ENCODE results near the gene SLC6A1.

SLC6A1 gene

DNA sequence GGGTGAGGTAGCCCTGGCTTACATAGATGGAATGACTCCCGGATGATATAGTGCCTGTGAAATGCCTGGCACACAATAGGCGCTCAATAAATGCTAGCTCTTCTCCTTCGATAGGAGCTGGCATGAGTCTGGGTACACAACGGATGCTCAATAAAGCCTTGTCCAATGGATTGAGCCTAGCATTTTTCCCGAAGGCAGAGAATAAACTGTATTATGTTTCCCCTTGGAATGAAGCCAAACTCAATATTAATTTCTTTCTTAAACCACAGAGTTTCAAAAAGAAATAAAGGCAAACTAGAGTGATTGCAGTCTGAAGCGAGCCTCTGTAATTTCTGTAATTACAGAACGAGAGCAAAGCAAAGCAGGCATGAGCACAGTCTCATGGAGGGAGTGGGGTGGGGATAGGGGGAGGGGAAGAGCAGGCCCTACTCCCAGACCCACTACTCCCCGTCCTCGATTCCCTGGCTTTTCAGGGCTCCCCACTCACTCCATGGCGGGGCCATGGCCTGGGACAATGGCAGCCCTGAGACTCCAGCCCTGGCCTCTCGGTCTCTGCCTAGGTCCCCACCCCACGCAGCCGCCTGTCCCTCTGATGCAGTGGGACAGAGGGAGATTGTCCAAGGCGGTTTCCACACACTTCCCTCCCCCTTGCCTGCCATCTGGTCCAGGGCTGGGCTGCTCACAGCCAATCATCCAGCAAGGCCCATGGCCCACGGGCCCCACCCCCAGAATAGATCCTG lies 18.0 kb downstream of the SLC6A1 start:
- H3K4me1 Mint-ChIP-seq (ENCODE audit: low read depth): no peaks in the 10 kb centered on the region
- H3K4me3 Mint-ChIP-seq: no peak overlapping the region
- no peak overlapping the region for H3K27ac Mint-ChIP-seq
- DNase-seq: no peak
- no peaks in the 10 kb centered on the region for H3K36me3 Mint-ChIP-seq (ENCODE audit: low read depth)
- H3K9me3 Mint-ChIP-seq: no peaks in the 10 kb centered on the region
- peaks cover 12% of the 10 kb centered on the region for H3K27me3 Mint-ChIP-seq

DNA sequence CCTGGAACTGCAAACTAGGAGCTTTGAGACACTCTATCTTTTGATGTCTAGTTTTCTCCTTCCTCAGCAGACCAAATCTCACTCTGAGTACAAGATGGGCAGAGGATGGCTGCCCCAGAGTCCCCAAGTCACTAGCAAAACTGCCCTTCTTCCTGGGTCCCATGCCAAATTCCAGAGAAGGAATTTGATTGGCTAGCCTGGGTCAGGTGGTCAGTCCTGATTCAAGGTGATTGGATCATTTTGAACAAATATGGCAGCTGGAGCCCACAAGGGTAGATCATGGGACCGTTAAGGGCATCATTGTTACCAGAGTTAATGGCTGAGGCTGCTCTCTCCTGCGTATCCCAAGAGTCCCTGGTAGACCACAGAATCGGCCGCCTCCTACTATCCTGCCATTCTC lies 21.7 kb downstream of the SLC6A1 start:
- Mint-ChIP-seq H3K4me1 (ENCODE audit: low read depth) (no peaks in the 10 kb centered on the region), H3K27ac (no peak overlapping the region), H3K9me3 (no peaks in the 10 kb centered on the region), H3K36me3 (ENCODE audit: low read depth) (no peaks in the 10 kb centered on the region), H3K27me3 (peaks cover 16% of the 10 kb centered on the region), H3K4me3 (no peak overlapping the region)
- DNase-seq: no peak

DNA sequence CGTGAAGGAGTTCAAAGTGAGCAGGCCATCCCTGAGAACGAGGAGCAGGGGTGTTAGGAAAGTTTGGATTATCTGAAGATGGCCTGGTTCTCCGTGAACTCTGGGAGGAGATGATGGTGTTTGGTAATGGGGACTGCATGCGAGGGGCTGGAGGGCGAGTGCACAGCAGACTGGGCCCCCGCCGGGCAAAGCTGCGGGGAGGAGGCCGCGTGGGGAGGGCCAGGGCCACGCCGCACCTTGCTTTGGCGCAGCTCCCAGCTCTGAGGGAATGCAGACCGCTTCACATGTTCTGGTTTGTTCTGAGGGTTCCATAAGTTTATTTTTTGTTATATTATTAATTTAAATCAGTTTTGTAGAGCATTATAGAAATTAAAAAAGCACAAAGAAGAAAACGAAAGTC lies 22.2 kb downstream of the SLC6A1 start:
- H3K4me1 Mint-ChIP-seq (ENCODE audit: low read depth): no peaks in the 10 kb centered on the region
- no peaks in the 10 kb centered on the region for H3K36me3 Mint-ChIP-seq (ENCODE audit: low read depth)
- no peak overlapping the region for H3K4me3 Mint-ChIP-seq
- no peak for DNase-seq
- peaks cover 16% of the 10 kb centered on the region for H3K27me3 Mint-ChIP-seq
- no peak overlapping the region for H3K27ac Mint-ChIP-seq
- no peaks in the 10 kb centered on the region for H3K9me3 Mint-ChIP-seq

DNA sequence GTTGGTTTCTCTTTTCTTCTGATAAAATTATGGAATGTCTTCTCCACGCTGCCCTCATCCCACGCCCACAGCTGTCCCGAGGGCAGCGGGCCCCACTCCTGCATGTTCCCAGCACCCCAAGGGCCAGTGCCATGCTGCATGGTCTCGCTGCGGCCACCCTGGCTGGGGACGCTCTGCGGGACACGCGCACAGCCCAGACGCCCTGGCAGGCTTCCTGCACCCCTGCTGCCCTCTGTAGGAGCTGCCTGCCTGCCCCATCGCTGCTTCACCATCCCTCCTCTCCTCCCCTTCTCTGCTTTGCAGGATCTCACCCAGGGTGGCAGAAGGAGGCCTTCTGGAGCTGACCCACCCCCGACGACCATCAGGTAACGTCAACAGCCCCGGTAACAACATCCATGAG lies 22.8 kb downstream of the SLC6A1 start:
- Mint-ChIP-seq H3K27me3 (peaks cover 16% of the 10 kb centered on the region), H3K4me1 (ENCODE audit: low read depth) (no peaks in the 10 kb centered on the region), H3K4me3 (no peak overlapping the region), H3K9me3 (no peaks in the 10 kb centered on the region), H3K27ac (no peak overlapping the region), H3K36me3 (ENCODE audit: low read depth) (no peaks in the 10 kb centered on the region)
- no peak for DNase-seq

DNA sequence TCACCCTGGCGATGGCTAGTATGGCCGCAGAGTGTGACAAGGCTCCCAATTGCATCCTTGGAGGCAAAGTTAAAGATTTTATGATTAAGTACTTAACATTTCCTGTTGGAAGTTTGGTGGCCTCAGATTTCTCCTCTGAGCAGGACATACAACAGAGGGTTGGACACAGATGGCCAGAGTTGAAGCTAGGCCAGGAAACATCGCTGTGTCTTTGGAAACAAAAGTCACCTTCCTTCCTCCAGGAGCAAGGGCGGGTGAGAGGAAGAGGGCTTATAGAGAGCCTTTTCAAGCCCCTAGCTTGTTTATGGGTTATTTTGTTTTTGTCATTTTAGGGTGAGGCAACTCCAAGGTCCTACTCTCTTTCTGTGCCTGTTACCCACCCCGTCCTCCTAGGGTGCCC lies 24.2 kb downstream of the SLC6A1 start:
- Mint-ChIP-seq H3K36me3 (ENCODE audit: low read depth) (no peaks in the 10 kb centered on the region), H3K27me3 (peaks cover 19% of the 10 kb centered on the region), H3K4me1 (ENCODE audit: low read depth) (no peaks in the 10 kb centered on the region), H3K27ac (no peak overlapping the region), H3K4me3 (no peak overlapping the region), H3K9me3 (no peaks in the 10 kb centered on the region)
- DNase-seq: no peak

DNA sequence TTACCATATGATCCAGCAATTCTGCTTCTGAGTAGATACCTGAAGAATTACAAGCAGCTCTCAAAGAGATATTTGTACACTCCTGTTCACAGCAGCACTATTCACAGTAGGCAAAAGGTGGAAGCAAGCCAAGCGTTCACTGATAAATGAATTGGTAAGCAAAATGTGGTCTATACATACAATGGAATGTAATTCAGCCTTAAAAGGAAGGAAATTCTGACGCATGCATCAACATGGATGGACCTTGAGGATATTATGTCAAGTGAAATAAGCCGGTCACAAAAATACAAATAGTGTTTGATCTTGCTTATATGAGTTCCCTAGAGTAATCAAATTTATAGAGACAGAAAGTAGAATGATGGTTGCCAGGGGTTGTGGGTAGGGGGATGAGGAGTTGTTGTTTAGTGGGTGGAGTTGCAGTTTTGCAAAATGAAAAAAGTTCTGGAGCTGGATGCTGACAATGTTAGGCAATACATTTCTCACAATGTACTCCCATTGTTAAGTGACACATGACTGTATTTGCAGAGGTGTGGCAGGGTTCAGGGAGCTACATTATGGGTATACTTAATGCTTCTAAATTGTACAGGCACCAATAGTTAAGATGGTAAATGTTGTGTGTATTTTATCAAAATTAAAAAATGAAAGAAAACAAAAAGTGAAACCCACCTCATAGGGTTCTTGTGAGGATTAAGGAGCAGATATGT lies 26.7 kb downstream of the SLC6A1 start:
- no peaks in the 10 kb centered on the region for H3K4me1 Mint-ChIP-seq (ENCODE audit: low read depth)
- H3K36me3 Mint-ChIP-seq (ENCODE audit: low read depth): no peaks in the 10 kb centered on the region
- H3K27me3 Mint-ChIP-seq: peaks cover 13% of the 10 kb centered on the region
- no peak overlapping the region for H3K4me3 Mint-ChIP-seq
- DNase-seq: no peak
- no peaks in the 10 kb centered on the region for H3K9me3 Mint-ChIP-seq
- H3K27ac Mint-ChIP-seq: no peak overlapping the region

DNA sequence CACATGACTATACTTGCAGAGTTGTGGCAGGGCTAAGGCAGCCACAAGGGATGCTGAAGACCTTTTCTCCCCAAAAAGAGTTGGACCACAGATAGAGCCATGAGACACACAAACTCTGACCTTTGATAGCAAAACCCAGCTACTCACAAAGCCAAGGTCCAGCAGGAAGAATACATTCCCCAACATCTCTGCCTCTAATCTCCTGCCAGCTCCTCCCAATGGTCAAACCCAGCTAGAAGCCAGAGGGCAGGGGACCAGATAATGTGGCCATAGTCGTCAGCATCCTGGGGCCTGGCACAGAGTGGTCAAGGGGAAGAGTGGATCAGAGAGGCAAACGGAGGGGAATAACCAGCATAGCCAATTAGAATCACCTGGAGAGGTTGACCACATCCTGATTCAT lies 28.2 kb downstream of the SLC6A1 start:
- Mint-ChIP-seq H3K27me3 (peaks cover 12% of the 10 kb centered on the region), H3K9me3 (no peaks in the 10 kb centered on the region), H3K36me3 (ENCODE audit: low read depth) (no peaks in the 10 kb centered on the region), H3K4me1 (ENCODE audit: low read depth) (no peaks in the 10 kb centered on the region), H3K4me3 (no peak overlapping the region), H3K27ac (no peak overlapping the region)
- no peak for DNase-seq

DNA sequence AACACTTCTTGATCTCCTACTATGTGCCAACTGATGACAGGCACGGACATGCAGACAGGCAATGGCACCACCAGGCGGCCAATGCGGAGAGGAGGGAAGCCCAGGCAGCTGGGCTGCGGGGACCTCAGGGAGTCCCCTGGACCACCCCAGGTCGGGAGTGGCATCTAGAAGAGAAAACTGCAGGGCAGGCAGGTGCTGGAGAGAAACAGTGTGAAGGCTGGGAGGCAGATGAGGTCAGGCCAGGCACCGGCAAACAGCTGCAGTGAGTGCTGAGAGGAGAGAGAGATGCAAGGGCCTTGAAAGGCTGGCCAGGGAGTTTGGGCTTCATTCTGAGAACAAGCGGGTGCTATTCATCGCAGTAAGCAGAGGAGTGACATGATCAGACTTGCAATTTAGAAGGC lies 29.1 kb downstream of the SLC6A1 start:
- Mint-ChIP-seq H3K9me3 (peaks cover under 1% of the 10 kb centered on the region), H3K4me3 (no peak overlapping the region), H3K4me1 (ENCODE audit: low read depth) (no peaks in the 10 kb centered on the region), H3K36me3 (ENCODE audit: low read depth) (no peaks in the 10 kb centered on the region), H3K27me3 (peaks cover 15% of the 10 kb centered on the region), H3K27ac (no peak overlapping the region)
- no peak for DNase-seq

DNA sequence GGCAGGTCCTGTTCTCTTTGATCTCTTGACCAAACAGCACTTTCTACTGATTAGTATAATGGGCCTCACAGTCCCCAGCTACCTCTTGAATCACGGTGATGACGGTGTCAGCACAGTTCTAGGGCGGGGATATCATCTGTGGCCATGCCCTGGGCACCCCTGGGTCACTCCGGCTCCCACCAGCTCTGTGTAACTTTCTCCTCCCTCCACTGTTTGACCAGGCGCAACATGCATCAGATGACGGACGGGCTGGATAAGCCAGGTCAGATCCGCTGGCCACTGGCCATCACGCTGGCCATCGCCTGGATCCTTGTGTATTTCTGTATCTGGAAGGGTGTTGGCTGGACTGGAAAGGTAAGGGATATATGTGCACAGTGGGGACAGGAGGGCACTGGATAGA lies 29.6 kb downstream of the SLC6A1 start:
- no peak for DNase-seq
- H3K36me3 Mint-ChIP-seq (ENCODE audit: low read depth): no peaks in the 10 kb centered on the region
- H3K9me3 Mint-ChIP-seq: peaks cover 4% of the 10 kb centered on the region
- H3K4me1 Mint-ChIP-seq (ENCODE audit: low read depth): no peaks in the 10 kb centered on the region
- H3K27me3 Mint-ChIP-seq: peaks cover 15% of the 10 kb centered on the region
- H3K4me3 Mint-ChIP-seq: no peak overlapping the region
- H3K27ac Mint-ChIP-seq: no peak overlapping the region

DNA sequence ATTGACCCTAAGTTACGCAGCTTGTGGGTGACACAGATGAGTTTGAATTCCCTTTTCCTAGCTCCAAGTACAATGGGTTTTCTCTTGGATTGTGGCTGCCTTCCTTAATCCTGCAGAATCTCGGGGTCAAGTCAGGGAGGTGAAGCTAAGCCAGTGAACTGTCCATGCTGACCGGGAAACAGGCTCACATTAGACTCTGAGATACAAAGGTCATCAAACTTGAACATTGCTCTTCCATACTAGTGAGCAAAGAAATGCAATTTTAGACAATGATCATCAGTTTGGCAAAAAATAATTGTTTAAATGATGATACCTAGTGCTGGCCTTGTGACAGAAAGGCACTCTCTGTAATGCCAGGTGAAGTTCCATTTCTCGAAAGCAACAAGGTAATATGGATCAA lies 31.6 kb downstream of the SLC6A1 start:
- Mint-ChIP-seq H3K27ac (no peak overlapping the region), H3K4me1 (ENCODE audit: low read depth) (no peaks in the 10 kb centered on the region), H3K27me3 (peaks cover 19% of the 10 kb centered on the region), H3K4me3 (no peak overlapping the region), H3K9me3 (peaks cover 6% of the 10 kb centered on the region), H3K36me3 (ENCODE audit: low read depth) (no peaks in the 10 kb centered on the region)
- no peak for DNase-seq

DNA sequence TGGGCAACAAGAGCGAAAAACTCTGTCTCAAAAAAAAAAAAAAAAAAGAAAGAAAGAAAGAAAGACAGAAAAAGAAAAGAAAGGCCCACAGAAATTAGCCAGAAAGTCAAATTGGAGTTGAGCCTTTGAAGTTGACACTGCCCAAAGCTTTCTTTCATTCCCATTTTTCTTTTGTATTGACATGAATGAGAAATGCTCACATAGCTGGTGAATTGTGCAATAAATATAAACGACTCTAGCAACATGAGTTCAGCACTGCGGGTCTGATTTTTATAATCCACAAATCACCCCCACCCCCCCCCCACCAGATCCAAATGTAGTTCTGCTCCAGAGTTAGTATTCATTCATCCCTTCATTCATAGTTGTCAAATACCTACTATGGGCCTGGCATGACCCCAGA lies 37.4 kb downstream of the SLC6A1 start:
- Mint-ChIP-seq H3K36me3 (ENCODE audit: low read depth) (no peaks in the 10 kb centered on the region), H3K9me3 (peaks cover 6% of the 10 kb centered on the region), H3K4me3 (no peak overlapping the region), H3K27ac (no peak overlapping the region), H3K27me3 (peaks cover 23% of the 10 kb centered on the region), H3K4me1 (ENCODE audit: low read depth) (no peaks in the 10 kb centered on the region)
- no peak for DNase-seq

DNA sequence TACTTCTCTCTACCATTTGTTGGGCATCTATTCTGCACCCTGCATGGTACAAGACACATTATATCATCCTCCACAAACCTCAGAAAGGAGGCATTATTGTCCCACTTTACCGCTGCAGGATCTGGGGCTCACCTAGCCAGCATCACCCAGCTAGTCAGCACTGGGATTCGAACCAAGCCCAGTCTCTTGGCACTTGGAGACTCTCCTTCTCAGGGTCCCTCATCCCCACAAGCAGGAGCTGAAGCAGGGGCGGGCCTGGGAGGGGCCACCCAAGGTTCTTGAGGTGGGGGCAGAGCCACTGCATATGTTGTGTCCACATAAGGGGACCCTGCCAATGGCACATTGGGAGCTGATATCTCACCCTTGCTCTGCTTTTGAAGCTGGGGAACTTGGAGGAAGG lies 41.3 kb downstream of the SLC6A1 start:
- H3K27ac Mint-ChIP-seq: no peak overlapping the region
- no peaks in the 10 kb centered on the region for H3K9me3 Mint-ChIP-seq
- H3K36me3 Mint-ChIP-seq (ENCODE audit: low read depth): no peaks in the 10 kb centered on the region
- no peaks in the 10 kb centered on the region for H3K4me1 Mint-ChIP-seq (ENCODE audit: low read depth)
- H3K4me3 Mint-ChIP-seq: no peak overlapping the region
- H3K27me3 Mint-ChIP-seq: peaks cover 50% of the 10 kb centered on the region
- DNase-seq: no peak

DNA sequence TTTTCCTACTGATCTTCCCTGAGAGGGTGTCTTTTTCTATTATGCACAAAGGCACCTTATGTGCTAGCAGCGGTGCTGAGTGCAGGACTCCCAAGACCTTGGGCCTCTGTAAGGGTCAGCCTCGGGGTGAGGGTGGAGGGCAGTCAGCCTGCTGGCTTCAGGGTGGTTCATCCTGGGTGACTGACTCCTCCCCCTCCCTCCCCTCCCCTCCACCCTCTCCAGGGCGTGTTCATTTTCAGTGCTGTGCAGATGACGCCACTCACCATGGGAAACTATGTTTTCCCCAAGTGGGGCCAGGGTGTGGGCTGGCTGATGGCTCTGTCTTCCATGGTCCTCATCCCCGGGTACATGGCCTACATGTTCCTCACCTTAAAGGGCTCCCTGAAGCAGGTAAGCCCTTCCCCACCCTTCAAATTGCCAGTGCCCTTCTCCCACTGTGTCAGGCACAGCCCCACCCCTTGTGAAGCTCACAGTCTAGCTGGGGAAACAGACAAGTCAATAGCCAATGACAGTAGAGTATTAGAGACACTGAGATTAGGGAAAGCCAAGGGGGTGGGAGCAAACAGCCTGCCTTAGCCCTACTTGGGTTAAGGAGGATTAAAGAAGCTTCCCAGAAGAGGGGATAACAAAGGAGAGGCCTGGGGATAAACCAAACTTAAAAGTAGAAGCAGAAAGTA lies 41.9 kb downstream of the SLC6A1 start:
- no peaks in the 10 kb centered on the region for H3K36me3 Mint-ChIP-seq (ENCODE audit: low read depth)
- no peaks in the 10 kb centered on the region for H3K4me1 Mint-ChIP-seq (ENCODE audit: low read depth)
- no peak for DNase-seq
- no peak overlapping the region for H3K27ac Mint-ChIP-seq
- H3K9me3 Mint-ChIP-seq: no peaks in the 10 kb centered on the region
- H3K27me3 Mint-ChIP-seq: peaks cover 50% of the 10 kb centered on the region
- H3K4me3 Mint-ChIP-seq: no peak overlapping the region

DNA sequence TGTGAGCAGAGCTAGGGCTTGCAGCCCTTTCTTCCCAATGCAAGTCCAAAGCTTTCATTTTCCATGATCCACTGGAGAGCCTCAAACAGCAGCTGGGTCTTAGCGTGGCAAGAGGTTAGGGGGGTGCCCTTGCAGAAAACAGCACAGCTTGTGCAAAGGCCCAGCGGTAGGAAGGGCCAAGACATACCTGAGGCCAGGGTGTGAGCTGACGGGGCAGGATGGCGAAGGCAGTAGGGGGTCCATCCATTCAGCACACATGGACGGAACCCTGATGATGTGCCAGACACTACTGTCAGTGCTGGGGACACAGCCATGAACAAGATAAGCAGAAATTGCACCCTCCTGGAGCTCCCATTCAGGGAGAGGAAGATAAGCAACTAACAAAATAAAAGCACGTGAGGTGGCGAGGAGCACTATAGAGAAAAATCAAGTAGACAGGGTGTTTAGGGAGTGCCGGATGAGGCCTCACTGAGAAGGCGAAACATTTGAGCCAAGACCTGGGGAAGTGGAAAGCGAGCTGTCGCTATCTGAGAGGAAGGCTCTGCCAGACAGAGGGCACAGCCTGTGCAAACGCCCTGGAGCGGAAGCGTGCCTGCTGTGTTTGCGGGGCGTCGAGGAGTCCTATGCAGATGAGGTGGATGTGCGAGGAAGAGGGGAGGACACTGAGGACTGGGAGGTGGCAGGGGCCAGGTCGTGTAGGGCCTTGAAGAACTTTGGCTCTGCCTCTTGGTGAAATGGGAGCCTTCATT lies 43.4 kb downstream of the SLC6A1 start:
- H3K27ac Mint-ChIP-seq: no peak overlapping the region
- H3K4me3 Mint-ChIP-seq: no peak overlapping the region
- no peaks in the 10 kb centered on the region for H3K36me3 Mint-ChIP-seq (ENCODE audit: low read depth)
- no peaks in the 10 kb centered on the region for H3K9me3 Mint-ChIP-seq
- no peaks in the 10 kb centered on the region for H3K4me1 Mint-ChIP-seq (ENCODE audit: low read depth)
- H3K27me3 Mint-ChIP-seq: peaks cover 53% of the 10 kb centered on the region
- peak; percentile 13 for DNase-seq

All from activated T-cell treated with anti-CD3 and anti-CD28 coated beads, Interleukin-2, amount 50 U/mL, for 24 hours (primary cell).